ENCODE data around the gene MGMT.

- no peak for TF ChIP-seq CTCF (IDR thresholded peaks at IDR 0.05; ENCODE audit: insufficient read depth, low read length)
- no peak for TF ChIP-seq POLR2AphosphoS5 (IDR thresholded peaks at IDR 0.05; ENCODE audit: low read depth)
- TF ChIP-seq, protein P1, sequence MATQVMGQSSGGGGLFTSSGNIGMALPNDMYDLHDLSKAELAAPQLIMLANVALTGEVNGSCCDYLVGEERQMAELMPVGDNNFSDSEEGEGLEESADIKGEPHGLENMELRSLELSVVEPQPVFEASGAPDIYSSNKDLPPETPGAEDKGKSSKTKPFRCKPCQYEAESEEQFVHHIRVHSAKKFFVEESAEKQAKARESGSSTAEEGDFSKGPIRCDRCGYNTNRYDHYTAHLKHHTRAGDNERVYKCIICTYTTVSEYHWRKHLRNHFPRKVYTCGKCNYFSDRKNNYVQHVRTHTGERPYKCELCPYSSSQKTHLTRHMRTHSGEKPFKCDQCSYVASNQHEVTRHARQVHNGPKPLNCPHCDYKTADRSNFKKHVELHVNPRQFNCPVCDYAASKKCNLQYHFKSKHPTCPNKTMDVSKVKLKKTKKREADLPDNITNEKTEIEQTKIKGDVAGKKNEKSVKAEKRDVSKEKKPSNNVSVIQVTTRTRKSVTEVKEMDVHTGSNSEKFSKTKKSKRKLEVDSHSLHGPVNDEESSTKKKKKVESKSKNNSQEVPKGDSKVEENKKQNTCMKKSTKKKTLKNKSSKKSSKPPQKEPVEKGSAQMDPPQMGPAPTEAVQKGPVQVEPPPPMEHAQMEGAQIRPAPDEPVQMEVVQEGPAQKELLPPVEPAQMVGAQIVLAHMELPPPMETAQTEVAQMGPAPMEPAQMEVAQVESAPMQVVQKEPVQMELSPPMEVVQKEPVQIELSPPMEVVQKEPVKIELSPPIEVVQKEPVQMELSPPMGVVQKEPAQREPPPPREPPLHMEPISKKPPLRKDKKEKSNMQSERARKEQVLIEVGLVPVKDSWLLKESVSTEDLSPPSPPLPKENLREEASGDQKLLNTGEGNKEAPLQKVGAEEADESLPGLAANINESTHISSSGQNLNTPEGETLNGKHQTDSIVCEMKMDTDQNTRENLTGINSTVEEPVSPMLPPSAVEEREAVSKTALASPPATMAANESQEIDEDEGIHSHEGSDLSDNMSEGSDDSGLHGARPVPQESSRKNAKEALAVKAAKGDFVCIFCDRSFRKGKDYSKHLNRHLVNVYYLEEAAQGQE (IDR thresholded peaks at IDR 0.05; ENCODE audit: insufficient replicate concordance, low read depth) = no peak
- no peak for TF ChIP-seq SPI1 (IDR thresholded peaks at IDR 0.05; ENCODE audit: borderline replicate concordance, low read depth)
These were observed 191.5 kb downstream of the MGMT start for GRCh38 chr10:129658376-129659072.
